GM19467 (cell line): Measurements from ENCODE around the gene CAP2.

Experiments used
- ATAC-seq: cut with Tn5 transposase; IDR thresholded peaks from one replicate; pipeline ENCODE4 v1.9.1; 2021; ENCODE audit warnings: mild to moderate bottlenecking, moderate library complexity; ENCODE audit not compliant: unreplicated experiment

CAP2 gene, protein sequence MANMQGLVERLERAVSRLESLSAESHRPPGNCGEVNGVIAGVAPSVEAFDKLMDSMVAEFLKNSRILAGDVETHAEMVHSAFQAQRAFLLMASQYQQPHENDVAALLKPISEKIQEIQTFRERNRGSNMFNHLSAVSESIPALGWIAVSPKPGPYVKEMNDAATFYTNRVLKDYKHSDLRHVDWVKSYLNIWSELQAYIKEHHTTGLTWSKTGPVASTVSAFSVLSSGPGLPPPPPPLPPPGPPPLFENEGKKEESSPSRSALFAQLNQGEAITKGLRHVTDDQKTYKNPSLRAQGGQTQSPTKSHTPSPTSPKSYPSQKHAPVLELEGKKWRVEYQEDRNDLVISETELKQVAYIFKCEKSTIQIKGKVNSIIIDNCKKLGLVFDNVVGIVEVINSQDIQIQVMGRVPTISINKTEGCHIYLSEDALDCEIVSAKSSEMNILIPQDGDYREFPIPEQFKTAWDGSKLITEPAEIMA

DNA sequence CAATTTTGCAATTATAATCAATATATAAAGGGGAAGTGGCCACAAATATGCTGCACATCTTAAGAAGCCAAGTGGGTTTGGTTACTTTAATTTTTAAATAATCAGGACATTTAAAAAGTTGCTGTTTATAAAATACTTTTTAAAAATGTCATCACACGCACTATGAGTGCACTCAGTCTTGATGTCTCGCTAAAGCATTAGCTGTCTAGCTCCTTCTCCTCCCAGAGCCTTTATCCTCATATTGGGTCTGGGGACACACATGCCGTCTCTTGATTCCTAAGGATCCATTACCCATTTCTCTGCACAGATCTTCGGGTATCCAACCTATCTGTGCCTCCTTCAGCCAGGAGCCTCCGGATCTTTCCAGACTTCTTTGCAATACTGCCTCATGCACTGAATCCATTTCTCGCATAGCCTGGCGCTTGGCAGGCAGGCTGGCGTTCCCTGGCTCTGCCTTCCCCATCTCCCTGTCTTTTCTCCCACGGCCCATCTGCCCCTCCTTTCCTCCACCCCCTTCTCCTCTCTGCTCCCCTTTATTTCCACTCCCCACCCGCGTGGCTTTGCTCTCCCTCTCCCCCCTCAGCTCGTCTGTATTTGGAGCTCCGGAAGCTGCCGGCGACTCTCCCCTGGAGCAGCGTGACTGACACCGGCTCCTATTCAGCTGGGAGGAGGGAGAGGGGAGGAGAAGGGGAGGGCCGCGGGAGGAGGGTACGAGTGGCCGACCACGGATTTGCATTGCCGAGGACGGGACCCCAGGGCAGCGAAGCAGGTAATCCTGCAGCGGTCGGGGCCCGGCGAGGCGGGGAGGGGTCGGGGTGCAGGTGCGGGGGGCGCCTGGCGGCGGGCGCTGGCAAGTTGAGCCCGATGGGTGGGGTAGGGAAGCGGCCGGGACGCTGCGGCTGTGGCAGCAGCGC lies at the start of gene CAP2:
Gene CAP2 (plus strand): TSS at position 618 of the 914 bp plus-strand sequence. CDS start 27,961 bp downstream, outside the sequence.
- ATAC-seq, result no peak

GRCh38 chr6:17347012-17347411 lies 46.4 kb upstream of the CAP2 start:
- ATAC-seq, result no peak

GRCh38 chr6:17349427-17349826 lies 44.0 kb upstream of the CAP2 start:
- no peak for ATAC-seq

DNA sequence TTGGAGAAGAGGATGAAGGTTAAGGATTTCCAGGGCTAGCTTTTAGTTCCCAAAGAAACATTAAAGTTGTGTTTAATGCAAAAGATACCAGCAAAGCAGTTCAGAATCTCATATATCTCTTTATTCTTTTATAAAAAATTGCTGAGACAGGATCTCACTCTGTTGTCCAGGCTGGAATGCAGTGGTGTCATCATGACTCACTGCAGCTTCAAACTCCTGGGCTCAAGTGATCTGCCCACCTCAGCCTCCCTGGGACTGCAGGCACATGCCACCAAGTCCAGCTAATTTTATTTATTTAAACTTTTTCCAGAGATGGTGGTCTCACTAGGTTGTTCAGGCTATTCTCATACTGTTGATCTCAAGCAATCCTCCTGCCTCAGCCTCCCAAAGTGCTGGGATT lies 41.1 kb upstream of the CAP2 start:
- ATAC-seq, result no peak

GRCh38 chr6:17353440-17354175 lies 39.8 kb upstream of the CAP2 start:
- no peak for ATAC-seq

DNA sequence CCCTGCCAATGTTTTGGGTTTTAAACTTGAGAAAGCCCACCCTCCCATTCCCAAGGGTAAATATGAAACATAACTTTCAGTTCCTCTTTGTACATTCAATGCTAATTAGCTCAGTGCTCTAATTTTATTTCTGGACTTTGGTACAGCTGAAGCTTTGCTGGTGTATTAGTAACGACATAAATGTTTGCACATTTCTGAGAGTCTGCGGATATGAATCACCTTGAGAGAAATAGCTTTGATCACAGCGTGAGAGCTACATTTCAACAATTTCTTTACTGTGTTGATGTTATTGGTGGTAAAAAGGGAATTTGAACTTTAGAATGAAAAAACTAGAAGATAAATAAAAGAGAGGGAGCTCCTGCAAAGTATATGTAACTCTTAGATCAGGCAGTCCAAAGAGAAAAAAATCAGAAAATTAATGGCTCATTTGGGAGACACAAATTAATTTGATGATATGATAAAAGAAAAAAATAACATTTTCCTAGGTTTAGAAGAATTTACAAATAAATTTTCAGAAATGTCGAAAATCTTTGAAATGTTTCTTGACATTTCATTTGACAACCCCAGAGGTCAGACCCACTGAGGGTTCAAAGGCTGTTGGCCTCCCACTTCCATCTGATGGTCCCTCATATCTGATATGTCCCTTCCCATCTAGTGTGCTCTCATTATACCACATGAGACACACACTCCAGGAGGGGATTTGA lies 38.5 kb upstream of the CAP2 start:
- ATAC-seq, result no peak

DNA sequence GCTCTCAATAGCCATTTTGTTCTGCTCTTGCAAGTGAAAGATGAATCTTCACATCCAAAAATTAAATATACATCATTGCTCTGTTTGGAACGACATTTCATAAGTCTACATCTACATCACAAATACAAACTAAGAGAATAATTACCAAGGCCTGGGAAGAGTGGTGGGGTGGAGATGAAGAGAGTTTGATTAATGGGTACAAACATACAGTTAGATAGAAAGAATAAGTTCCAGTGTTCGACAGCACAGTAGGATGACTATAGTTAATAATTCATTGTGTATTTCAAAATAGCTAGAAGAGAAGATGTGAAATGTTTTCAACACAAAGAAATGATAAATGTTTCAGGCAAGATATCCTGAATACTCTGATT lies 38.0 kb upstream of the CAP2 start:
- no peak for ATAC-seq

DNA sequence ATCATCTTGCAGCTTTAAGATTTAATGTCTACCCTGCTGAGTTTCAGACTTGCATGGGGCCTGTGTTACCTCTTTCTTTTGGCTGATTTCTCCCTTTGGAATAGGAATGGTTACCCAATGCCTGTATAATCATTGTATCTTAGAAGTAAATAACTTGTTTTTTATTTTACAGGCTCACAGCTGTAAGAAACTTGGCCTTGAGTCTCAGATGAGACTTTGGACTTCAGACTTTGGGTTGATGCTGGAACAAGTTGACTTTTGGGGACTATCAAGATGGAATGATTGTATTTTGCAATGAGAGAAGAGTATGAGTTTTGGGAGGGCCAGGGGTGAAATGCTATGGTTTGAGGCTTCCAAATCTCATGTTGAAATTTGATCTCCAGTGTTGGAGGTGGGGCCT lies 34.9 kb upstream of the CAP2 start:
- ATAC-seq, result no peak

DNA sequence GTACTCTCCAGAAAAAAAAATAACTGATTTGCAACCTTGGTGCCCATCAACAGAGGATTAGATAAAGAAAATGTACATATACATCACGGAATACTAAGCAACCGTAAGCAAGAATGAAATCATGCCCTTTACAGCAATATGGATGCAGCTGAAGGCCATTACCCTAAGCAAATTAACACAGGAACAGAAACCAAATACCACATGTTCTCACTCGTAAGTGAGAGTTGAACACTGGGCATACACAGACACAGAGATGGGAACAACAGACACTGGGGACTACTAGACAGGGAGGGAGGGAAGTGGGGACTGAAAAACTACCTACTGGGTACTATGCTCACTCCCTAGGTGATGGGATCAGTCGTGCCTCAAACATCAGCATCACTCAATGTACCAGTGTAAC lies 32.8 kb upstream of the CAP2 start:
- ATAC-seq, result no peak

DNA sequence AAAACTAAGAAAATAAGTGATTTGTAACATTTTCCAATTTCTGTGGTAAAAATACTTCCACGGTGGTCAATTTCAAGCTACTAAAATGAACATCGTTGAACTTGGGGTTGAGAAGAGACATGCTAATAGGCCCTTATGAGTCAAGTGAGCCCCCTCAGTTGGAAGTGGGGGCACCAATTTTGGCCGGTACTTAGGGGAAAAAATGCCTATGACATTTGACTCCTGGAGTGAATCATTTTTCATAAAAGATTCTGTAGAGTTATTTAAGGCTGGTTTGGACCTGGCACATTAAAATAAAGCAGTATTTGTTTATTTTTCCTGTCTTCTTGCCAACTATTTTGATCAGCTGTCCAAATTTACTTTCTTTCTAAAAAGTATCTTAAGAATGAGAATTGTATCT lies 32.4 kb upstream of the CAP2 start:
- no peak for ATAC-seq

DNA sequence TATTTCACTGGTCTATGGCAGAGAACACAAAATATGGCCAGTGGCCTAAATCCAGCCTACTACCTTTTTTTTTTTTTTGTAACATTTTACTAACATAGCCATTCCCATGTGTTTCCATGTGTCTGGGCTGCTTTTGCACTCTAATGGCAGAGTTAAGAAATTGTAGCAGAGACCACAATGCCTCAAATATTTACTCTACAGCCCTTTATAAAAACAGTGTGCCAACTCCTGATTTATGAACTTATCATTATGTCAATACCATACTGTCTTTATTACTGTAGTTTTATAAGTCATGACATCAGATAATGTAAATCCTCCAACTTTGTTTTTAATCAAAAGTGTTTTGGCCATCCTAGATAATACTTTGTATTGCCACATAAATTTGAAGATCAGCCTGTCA lies 27.4 kb upstream of the CAP2 start:
- no peak for ATAC-seq

DNA sequence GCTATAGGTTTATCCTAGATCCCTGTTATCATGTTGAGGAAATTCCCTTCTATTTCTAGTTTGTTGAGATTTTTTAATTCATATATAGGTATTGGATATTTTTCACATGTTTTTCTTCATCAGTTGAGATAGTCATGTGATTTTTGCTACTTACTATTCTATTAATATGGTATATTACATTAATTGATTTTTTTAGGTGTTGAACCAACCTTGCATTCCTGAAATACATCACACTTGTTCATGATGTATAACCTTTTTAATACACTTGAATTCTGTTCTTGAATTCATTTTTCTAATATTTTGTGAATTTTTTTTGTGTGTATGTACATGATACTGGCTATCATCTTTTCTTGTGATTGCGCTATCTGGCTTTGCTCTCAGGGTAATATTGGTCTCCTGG lies 25.5 kb upstream of the CAP2 start:
- no peak for ATAC-seq

DNA sequence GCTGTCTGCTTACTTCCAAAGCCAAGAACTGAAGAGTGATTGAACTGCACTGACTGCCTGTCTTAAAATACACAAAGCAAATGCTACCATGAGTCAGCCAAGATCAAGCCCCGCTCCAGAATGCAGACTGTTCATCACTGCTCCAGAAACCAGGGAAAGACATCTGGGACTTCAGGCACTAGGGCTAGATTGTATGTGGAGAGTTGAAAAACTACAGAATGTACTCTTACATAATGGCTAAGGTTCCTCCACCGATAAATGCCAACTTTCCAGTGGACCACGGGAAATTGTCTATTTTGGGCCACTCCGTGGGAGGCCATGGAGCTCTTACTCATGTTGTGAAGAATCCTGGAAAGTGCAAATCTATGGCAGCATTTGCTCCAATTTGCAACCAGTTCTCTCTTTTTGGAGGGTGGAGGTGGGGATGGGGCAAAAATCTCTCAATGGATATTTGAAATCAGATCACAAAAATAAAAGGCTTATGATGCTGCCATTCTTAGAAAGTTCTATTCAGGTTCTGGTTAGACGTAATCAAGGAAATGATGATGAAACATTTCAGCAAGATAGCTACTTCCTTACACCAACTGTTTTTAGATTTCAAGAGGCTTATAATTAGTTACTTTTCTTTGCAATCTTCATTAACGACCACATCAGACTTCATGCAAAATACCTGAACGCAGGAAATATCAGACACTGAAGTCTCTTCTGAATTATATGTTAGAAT lies 11.8 kb upstream of the CAP2 start:
- no peak for ATAC-seq

- no peak for ATAC-seq
Observed at GRCh38 chr6:17385660-17386059, 7.7 kb upstream of the CAP2 start.

GRCh38 chr6:17388365-17388764 lies 5.0 kb upstream of the CAP2 start:
- ATAC-seq, result no peak

GRCh38 chr6:17389274-17389847 lies 4.0 kb upstream of the CAP2 start:
- ATAC-seq, result no peak

DNA sequence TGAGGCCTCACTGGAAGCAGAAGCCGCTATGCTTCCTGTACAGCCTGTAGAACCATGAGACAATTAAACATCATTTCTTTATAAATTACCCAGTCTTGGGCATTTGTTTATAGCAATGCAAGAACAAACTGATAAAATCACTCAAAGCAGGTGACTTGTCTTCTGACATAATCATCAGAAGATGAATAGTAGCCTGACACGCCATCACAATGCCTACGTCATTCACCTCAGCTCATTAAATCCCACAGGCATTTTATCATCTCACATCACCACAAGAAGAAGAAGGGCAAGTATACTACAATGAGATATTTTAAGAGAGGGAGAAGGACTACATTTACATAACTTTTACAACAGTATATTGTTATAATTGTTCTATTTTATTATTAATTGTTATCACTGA lies 3.1 kb upstream of the CAP2 start:
- no peak for ATAC-seq

DNA sequence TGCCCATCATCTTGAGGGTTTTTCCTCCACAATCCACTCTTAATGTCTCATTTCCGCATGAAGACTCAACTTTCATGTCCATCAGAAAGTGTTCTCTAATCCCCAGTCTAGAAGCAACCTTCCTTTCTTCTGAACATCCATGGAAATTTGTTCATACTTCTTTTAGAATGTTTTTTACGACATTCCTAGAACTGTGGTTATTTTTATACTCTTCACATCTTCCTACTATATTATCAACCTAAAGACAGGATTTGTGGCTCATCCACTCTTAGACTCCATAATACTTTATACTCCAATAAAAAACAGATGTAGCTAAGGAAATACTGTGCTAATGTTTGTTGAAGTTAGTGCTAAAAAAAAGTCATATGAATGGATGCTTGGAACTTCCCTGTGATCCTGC lies 1.4 kb upstream of the CAP2 start:
- no peak for ATAC-seq

GRCh38 chr6:17393892-17394631 lies 667 bp downstream of the CAP2 start:
- ATAC-seq, result no peak
